Ovary (tissue), 9 donors: ENCODE data around the gene FARP1. TPM values are rescaled to one million over a fixed set of nuclear protein-coding genes. Genes with fewer than 3 reads are reported as not detected.

Source experiments
- DNase-seq, 5 donors: peaks; one replicate each; pipeline ENCODE4 v3.0.0-alpha.2; 2019 to 2020
- H3K27ac ChIP-seq, 2 donors: fragments of 200-600 bp; one replicate each; pipeline versions ENCODE4 v1.5.1 to v1.8.0; 2019 to 2022
- H3K27me3 ChIP-seq: fragments of 200-600 bp; one replicate; pipeline ENCODE4 v1.8.0; 2022
- H3K36me3 ChIP-seq: fragments of 200-600 bp; sonication (generic); one replicate; pipeline ENCODE4 v1.5.1; 2019
- H3K4me1 ChIP-seq: one replicate; pipeline ENCODE4 v1.8.1; 2013; ENCODE audit warnings: mild to moderate bottlenecking, moderate library complexity; ENCODE audit not compliant: insufficient read depth
- H3K4me3 ChIP-seq: fragments of 200-600 bp; sonication (generic); one replicate; pipeline ENCODE4 v1.5.1; 2017
- H3K9me3 ChIP-seq, 2 donors: fragments of 200-600 bp in 1 of 2; sonication (generic) in 1 of 2; one replicate each; pipeline versions ENCODE4 v1.5.1 to v1.8.1; 2013 to 2019; ENCODE audit warnings: mild to moderate bottlenecking in 1 of 2, moderate library complexity in 1 of 2
- EP300 ChIP-seq: sonication (generic); formaldehyde crosslinking; IDR thresholded peaks from one replicate; pipeline ENCODE4 v1.6.1; 2017; ENCODE audit warnings: antibody characterized with exemption
- POLR2A ChIP-seq: fragments of 450-650 bp; IDR thresholded peaks from one replicate; pipeline ENCODE4 v1.6.1; 2017; ENCODE audit warnings: antibody characterized with exemption, mild to moderate bottlenecking, moderate library complexity
- whole genome bisulfite sequencing, 3 donors: extraction: QIAGEN DNeasy Blood & Tissue Kit in 1 of 3; methylation state at CpG; one replicate each; pipeline versions ENCODE4 v1.1.5 to v1.1.7; 2013 to 2017; 5-methylcytosine and 5-hydroxymethylcytosine counted together
- intact Hi-C, 4 donors: fragments of 100-400 bp; cut with DNase I; formaldehyde crosslinking; loops; one replicate each; pipeline versions ENCODE4 v1.11.0 to v1.15.1; 2022 to 2023
- polyA plus RNA-seq, 2 donors: library from polyadenylated mRNA; stranded (reverse); fragments of 200-250 nt in 1 of 2; fragments of 350-450 nt in 1 of 2; fragmentation: Illumina TruSeq in 1 of 2; extraction: RNeasy Lipid Tissue Mini Kit (QIAGEN cat#74804) in 1 of 2; gene quantifications; one replicate each; pipeline ENCODE4 v1.2.3, GENCODE V29; 2013 to 2014
- total RNA-seq, 7 donors: library from RNA; depleted of rRNA in 2 of 7; stranded (reverse); fragments of >200 nt in 2 of 7; fragmentation: NEBNext Ultra II Directional in 3 of 7; extraction: Animal tissue kit (Norgen Biotek cat#: 25700) in 3 of 7; gene quantifications; one replicate each; pipeline versions ENCODE4 v1.1.0 to v1.2.4, GENCODE V29; 2016 to 2023
- TF ChIP-seq, protein P1 (sequence below), 3 donors: fragments of 450-650 bp in 2 of 3; fragments of 200-600 bp in 1 of 3; IDR thresholded peaks; one replicate each; pipeline versions ENCODE4 v1.5.1 to v1.8.0; 2016 to 2022; ENCODE audit warnings: antibody characterized with exemption in 3 of 3, mild to moderate bottlenecking in 1 of 3
- donor health status: DM: no; HTN: no; CAD: no; lungs with moderate emphysema.
- donor health status: DM: no; HTN: no; CAD: no.
- donor health status: Bipolar disorder and iron deficiency.
- donor health status: DM: yes; HTN: yes; CAD: no.
- donor health status: DM: no; HTN: no; CAD: no.
- donor health status: DM: yes; HTN: yes; CAD: no.

Gene FARP1
- total and polyA plus RNA-seq, 9 donors: 10.2 to 90.1 (median 35.6) TPM

- no peak for DNase-seq
- H3K27ac ChIP-seq: no peak overlapping the region
- no peaks in the 10 kb centered on the region for H3K9me3 ChIP-seq
- WGBS, 3 donors: 92 to 96% (median 92%) methylated on average over 14 of the region's 14 CpGs
- H3K36me3 ChIP-seq: no peaks in the 10 kb centered on the region
- TF ChIP-seq, protein P1, sequence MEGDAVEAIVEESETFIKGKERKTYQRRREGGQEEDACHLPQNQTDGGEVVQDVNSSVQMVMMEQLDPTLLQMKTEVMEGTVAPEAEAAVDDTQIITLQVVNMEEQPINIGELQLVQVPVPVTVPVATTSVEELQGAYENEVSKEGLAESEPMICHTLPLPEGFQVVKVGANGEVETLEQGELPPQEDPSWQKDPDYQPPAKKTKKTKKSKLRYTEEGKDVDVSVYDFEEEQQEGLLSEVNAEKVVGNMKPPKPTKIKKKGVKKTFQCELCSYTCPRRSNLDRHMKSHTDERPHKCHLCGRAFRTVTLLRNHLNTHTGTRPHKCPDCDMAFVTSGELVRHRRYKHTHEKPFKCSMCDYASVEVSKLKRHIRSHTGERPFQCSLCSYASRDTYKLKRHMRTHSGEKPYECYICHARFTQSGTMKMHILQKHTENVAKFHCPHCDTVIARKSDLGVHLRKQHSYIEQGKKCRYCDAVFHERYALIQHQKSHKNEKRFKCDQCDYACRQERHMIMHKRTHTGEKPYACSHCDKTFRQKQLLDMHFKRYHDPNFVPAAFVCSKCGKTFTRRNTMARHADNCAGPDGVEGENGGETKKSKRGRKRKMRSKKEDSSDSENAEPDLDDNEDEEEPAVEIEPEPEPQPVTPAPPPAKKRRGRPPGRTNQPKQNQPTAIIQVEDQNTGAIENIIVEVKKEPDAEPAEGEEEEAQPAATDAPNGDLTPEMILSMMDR (IDR thresholded peaks at IDR 0.05): no peak
- TF ChIP-seq POLR2A (no peak), EP300 (no peak)
- H3K27me3 ChIP-seq: no peaks in the 10 kb centered on the region
- H3K4me1 ChIP-seq: no peaks in the 10 kb centered on the region
- intact Hi-C loops: no loop called here
- H3K4me3 ChIP-seq: no peak overlapping the region
These were observed 45.8 kb downstream of the FARP1 start for GRCh38 chr13:98188544-98189166.

DNA sequence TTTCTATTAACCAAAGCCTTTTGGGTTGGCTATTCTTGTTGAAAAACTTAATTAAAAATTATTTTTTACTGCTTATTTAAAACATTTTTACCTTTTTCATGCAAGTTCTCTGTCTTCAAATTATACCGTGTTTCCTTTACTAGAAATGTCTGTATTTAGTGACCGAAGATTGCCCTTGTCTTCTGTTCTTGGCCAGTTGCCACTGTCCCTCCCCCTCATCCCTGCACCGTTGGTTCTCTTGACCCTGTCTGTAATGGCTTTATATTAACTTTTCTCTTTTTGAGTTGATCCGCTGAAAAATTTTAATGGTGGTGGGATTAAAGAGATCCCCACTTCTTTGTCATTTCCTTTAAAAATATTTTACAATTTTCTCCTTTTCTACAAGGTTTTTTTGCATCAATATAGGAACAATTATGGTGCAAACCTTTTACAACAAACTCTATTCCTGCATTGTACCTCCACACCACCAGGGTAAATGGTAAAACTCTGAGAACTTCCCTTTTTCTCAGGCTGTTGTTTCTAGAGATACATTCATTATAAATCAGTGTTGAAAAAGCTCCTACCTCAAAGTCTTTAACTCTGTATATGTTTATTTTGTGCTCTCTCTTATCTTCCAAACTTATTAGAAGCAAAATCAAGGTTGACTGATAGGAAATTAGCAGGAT is 47.1 kb downstream of the FARP1 start:
- no peaks in the 10 kb centered on the region for H3K4me1 ChIP-seq
- WGBS, 3 donors: 16 to 27% (median 22%) methylated on average over 4 of the region's 4 CpGs
- TF ChIP-seq, protein P1 (IDR thresholded peaks at IDR 0.05): peak in 1 of 3 donors; percentile 11
- no peak for TF ChIP-seq POLR2A
- H3K36me3 ChIP-seq: no peaks in the 10 kb centered on the region
- H3K27me3 ChIP-seq: no peaks in the 10 kb centered on the region
- intact Hi-C loops: no loop called here
- H3K27ac ChIP-seq: no peak overlapping the region
- peak in 2 of 5 donors; percentile 35 to 56 for DNase-seq
- no peaks in the 10 kb centered on the region for H3K9me3 ChIP-seq
- no peak overlapping the region for H3K4me3 ChIP-seq

DNA sequence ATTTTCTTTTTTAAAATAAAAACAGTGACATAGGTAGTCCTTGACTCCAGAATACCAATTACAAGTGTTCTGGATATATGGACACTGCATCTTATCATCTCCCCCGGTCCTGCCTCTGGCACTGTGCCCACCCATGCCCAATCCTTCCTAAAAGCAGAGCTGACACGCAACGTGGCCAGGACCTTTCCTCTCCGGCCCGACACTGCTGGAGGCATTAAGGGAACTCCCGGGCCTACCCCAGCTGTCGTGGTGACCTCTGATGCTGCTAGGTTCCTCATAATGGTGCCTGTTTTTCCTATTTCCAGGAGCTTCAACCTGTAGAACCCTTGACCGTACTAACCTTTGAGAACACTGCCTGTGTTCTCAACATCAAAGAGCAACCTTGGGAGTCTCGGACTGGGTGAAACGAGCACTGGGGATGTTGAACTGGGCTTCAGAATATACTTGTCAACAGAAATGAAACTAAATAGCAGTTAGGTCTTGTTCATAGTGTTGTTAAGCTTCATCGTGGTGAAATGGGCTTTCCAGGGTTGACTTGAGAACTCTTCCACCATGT is 48.1 kb downstream of the FARP1 start:
- WGBS, 3 donors: 49 to 66% (median 62%) methylated on average over 11 of the region's 11 CpGs
- Histone ChIP-seq H3K4me3 (no peak overlapping the region), H3K4me1 (no peaks in the 10 kb centered on the region), H3K9me3 (no peaks in the 10 kb centered on the region), H3K27ac (no peak overlapping the region), H3K36me3 (no peaks in the 10 kb centered on the region), H3K27me3 (no peaks in the 10 kb centered on the region)
- peak in 1 of 5 donors; percentile 47 for DNase-seq
- TF ChIP-seq EP300 (no peak), POLR2A (no peak)
- TF ChIP-seq, protein P1 (IDR thresholded peaks at IDR 0.05): no peak
- intact Hi-C loops: no loop called here

DNA sequence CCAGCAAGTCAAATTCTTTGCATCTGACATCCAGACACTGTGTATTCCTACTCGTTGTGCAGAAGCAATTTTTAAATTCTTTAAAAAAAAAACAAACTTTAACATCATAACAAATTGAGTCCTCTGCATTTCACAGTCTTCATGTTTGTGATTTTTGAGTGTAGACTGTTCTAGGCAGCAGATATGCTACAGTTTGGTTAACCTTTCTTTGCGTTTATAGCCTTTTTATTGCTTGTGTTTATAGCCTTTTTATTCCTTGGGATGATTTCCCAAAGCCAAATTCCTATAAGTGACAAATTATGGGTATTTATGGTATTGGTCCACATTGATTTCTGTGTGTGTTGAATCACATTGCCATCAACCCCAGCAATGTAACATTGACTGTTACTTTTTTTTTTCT is 49.1 kb downstream of the FARP1 start:
- no peaks in the 10 kb centered on the region for H3K27me3 ChIP-seq
- H3K4me1 ChIP-seq: no peaks in the 10 kb centered on the region
- TF ChIP-seq EP300 (no peak), POLR2A (no peak)
- TF ChIP-seq, protein P1 (IDR thresholded peaks at IDR 0.05): no peak
- H3K4me3 ChIP-seq: no peak overlapping the region
- H3K36me3 ChIP-seq: no peaks in the 10 kb centered on the region
- intact Hi-C loops: no loop called here
- no peak overlapping the region for H3K27ac ChIP-seq
- WGBS, 3 donors: 21 to 24% (median 22%) methylated on average over 2 of the region's 2 CpGs
- no peaks in the 10 kb centered on the region for H3K9me3 ChIP-seq
- DNase-seq: no peak
